DMS153 treated with DMSO at 0.1 percent for 48 hours (cell line): ENCODE data around the gene CTIF.

Source experiments
- DNase-seq: peaks from one replicate; lab custom pipeline; 2025; ENCODE audit not compliant: unreplicated experiment; lab: John Stamatoyannopoulos, UW

CTIF gene

GRCh38 chr18:48662011-48662661 lies 123.3 kb downstream of the CTIF start:
- peak; percentile 18 for DNase-seq

GRCh38 chr18:48663096-48663930 lies 124.5 kb downstream of the CTIF start:
- no peak for DNase-seq

GRCh38 chr18:48663931-48664847 lies 125.4 kb downstream of the CTIF start:
- no peak for DNase-seq

DNA sequence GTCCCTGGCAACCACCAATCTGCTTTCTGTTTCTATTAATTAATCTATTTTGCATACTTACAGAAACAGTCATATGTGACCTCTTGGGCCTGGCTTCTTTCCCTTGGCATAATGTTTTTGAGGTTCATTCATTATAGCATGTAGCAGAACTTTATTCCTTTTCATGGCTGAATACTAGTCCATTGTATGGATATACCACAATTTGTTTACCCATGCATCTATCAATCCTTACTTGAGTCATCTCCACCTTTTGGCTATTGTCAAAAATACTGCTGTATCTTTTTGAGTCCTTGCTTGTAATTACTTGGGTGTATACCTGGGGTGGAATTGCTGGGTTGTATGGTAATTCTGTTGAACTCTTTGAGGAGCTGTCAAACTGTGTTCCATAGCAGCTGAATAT lies 126.8 kb downstream of the CTIF start:
- DNase-seq: no peak

- DNase-seq: no peak
Measured at GRCh38 chr18:48666613-48667012, 127.8 kb downstream of the CTIF start.

DNA sequence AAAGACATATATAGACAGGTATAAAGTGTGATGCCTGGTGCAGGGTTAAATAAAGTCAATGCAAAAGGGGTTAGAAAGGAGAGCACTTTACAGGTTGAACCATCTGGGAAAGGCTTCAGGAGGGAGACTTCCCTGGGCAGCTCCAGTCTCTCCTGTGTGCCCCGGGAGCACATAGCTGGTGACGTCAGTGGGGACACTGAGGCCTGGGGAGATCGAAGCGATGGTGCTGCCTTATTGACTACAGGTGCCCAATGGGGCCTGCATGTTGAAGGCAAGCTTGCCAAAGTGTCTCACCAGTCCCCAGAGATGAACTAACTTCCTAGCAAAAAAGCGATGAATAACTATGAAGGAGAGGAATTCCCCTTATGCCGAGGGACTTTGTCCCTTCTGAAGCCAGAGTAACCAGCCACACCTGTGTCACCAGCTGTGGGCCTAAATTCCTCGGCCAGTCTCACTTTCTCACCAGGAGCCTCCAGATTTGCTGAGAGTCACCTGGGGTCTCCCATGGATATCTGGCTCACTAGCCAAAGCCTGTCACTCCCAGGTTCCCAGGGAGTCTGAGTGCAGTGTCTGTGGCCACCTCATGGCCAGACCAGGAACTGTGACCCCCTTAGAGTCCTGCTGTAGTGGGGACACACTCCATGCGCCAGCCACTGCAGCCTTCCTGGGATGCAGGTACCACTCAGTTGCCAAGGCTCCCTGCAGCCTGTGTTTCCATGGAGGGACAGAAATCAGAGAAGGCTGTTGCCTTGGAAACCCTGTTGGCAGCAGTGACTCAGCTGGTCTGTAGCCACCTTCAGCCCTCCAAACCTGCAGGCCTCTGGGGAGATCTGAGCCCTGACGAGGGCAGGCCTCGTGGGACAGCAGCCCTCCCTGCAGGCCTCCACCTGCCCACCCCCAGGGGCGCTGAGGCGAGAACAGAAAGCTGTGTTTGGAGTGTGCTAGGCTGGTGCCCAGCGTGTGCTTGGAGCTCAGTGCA lies 128.7 kb downstream of the CTIF start:
- peak; percentile 28 for DNase-seq

- DNase-seq: no peak
Measured at GRCh38 chr18:48668466-48669179, 129.8 kb downstream of the CTIF start.

DNA sequence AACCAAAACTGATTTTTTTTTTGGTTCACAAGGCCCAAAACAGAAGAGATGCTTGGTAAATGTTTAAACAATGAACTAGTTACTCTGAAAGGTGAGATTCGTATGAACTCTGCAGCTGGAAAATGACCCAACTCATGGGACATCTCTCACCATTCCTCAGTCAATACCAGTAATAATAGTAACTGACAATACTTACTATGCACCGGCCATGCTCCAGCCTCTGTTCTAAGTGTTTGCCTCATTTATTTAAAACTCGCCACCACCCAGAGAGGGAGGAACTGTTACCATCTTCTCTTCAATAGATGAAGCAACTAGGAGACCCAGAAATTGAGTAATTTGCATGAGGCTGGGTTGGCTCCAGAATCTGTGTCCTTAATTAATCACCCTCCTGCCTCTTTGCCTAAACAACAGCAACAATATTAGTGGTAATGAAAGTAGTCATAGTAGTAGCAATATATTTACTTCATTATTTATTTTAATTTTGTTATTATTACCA lies 130.4 kb downstream of the CTIF start:
- no peak for DNase-seq

DNA sequence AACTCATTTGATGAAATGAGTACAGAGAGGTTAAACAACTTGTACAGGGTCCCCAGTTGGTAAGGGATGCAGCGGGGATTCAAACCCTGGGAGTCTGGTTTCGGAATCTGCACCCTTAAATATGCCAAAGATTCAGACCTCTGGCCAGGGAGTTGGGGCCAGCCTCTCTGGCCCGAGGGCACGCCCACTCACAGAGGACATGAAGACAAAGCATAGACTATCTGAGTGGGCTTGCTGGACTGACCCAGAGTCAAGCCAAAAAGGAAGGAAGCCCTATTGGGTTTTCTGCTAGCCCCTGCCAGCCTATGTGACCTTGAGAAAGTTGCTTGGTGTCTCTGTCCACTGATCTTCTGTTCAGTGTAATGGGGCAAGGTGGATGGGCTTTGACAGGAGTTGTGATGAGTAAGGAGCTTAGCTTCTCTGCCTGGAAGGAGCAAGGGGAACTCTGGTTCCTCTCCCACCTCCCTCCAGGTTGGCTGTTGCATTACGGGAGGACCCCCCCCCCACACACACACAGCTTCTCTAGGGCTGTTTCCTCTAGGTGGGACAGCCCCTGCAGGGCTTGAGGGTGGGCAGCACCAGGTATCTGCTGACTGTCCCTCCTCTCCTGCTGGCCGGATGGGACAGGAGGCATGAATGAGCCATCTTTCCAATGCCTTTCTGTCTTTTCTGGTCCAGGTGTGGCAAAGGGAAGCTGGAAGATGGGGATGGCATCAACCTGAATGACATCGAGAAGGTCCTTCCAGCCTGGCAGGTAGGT lies 131.3 kb downstream of the CTIF start:
- DNase-seq: no peak

GRCh38 chr18:48670751-48671560 lies 132.1 kb downstream of the CTIF start:
- DNase-seq: no peak

GRCh38 chr18:48671561-48671945 lies 132.7 kb downstream of the CTIF start:
- no peak for DNase-seq

GRCh38 chr18:48672671-48673340 lies 134.0 kb downstream of the CTIF start:
- DNase-seq: no peak

DNA sequence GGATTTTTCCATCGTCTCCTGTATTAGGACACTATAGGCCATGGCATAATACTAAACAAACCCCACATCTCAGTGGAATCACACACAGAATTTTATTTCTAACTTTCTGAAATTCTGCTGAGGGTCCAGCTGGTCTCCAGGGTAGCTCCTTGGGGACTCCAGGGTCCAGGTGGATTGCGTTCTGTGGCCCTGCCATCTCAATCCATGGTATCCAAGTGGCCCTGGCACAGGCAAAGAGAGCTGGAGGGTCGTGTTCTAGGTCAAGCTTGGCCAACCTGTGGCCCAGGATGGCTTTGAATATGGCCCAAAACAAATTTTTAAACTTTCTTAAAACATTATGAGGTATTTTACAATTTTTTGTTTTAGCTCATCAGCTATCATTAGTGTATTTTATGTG lies 134.6 kb downstream of the CTIF start:
- DNase-seq: no peak

- no peak for DNase-seq
Measured at GRCh38 chr18:48673853-48674721, 135.3 kb downstream of the CTIF start.

GRCh38 chr18:48674758-48675351 lies 136.0 kb downstream of the CTIF start:
- no peak for DNase-seq

DNA sequence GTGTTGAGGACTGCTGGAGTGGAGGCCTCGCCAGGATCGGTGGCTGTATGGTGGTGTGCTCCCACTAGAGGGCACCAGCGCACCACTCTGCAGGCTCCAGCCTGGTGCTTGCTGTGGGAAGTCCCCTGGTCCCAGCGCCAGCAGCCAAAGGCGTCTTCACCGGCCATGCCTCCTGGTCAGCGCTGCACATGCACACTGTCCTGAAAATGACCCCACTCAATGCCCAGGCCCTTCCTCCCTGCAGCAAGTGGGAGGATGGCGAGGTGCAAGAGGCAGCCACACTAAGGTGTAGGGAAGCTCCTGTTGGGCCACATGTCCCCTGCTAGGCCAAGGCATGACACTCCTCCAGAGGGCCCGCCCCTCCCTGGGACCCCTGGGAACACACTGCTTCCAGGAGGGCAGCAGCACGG lies 136.5 kb downstream of the CTIF start:
- DNase-seq: peak; percentile 36
